ENCODE results near the gene RAB11FIP4.

RAB11FIP4 gene

GRCh38 chr17:31461227-31461810, 69.8 kb downstream of the RAB11FIP4 start:
- DNase-seq, result no peak

GRCh38 chr17:31462261-31462660, 70.8 kb downstream of the RAB11FIP4 start:
- DNase-seq, result no peak

- DNase-seq, result no peak
These were observed 74.8 kb downstream of the RAB11FIP4 start for GRCh38 chr17:31466096-31466760.

GRCh38 chr17:31467502-31468256, 76.2 kb downstream of the RAB11FIP4 start:
- no peak for DNase-seq

- no peak for DNase-seq
These were observed 78.5 kb downstream of the RAB11FIP4 start for GRCh38 chr17:31469959-31470358.

- DNase-seq, result no peak
These were observed 79.1 kb downstream of the RAB11FIP4 start for GRCh38 chr17:31470592-31470991.

- no peak for DNase-seq
These were observed 80.7 kb downstream of the RAB11FIP4 start for GRCh38 chr17:31472137-31472536.

- no peak for DNase-seq
These were observed 84.1 kb downstream of the RAB11FIP4 start for GRCh38 chr17:31475378-31476162.

- DNase-seq, result no peak
These were observed 85.3 kb downstream of the RAB11FIP4 start for GRCh38 chr17:31476525-31477416.

- DNase-seq, result no peak
These were observed 86.1 kb downstream of the RAB11FIP4 start for GRCh38 chr17:31477417-31478055.

- no peak for DNase-seq
These were observed 87.6 kb downstream of the RAB11FIP4 start for GRCh38 chr17:31479062-31479408.

GRCh38 chr17:31479524-31479923, 88.0 kb downstream of the RAB11FIP4 start:
- no peak for DNase-seq

GRCh38 chr17:31480067-31480466, 88.6 kb downstream of the RAB11FIP4 start:
- no peak for DNase-seq

GRCh38 chr17:31480904-31481782, 89.7 kb downstream of the RAB11FIP4 start:
- no peak for DNase-seq

- DNase-seq, result no peak
These were observed 90.3 kb downstream of the RAB11FIP4 start for GRCh38 chr17:31481783-31482081.

GRCh38 chr17:31484821-31485220, 93.3 kb downstream of the RAB11FIP4 start:
- no peak for DNase-seq

- DNase-seq, result no peak
These were observed 95.0 kb downstream of the RAB11FIP4 start for GRCh38 chr17:31486351-31487062.

GRCh38 chr17:31487063-31487647, 95.7 kb downstream of the RAB11FIP4 start:
- no peak for DNase-seq

- DNase-seq, result no peak
These were observed 96.3 kb downstream of the RAB11FIP4 start for GRCh38 chr17:31487648-31488263.

All from GF-D8 (cell line).